HFF-Myc (cell line): Measurements from ENCODE around the gene PNPT1.
A peak's percentile ranks its signal among the peaks of the same experiment; 100 is the strongest.

ENCODE experiments used
- DNase-seq: peaks from one replicate; pipeline ENCODE4 v3.0.0-alpha.2; 2011; ENCODE audit warnings: low read depth; ENCODE audit errors: extremely low read depth
- H3K4me3 ChIP-seq: replicated peaks from 2 replicates; pipeline ENCODE4 v1.5.1; 2011; ENCODE audit warnings: low read depth, mild to moderate bottlenecking, control low read depth, low read length
- TF ChIP-seq, protein P1 (sequence below): IDR thresholded peaks from 2 replicates; pipeline ENCODE4 v1.5.1; 2012; ENCODE audit warnings: mild to moderate bottlenecking, low read depth, low read length, control low read depth; ENCODE audit errors: missing control alignments

PNPT1 gene

DNA sequence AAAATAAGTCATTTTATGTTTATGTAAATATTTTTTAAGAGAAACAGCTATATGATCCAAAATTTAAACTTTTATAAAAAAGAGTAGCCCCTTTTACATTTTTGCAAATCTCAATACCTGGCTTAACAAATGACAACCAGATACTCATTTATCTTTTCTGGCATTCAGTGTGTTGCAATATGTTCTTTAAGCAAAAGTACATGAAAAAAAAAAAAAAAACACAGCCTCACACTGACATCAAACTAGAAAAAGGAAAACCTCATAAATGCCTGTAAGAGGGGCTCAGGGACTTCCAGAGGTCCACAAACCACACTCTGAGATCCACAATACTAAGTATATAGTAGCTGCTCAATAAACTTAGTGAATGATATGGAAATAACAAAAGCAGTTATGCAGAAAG is 98.1 kb downstream of the PNPT1 start:
- no peak overlapping the region for H3K4me3 ChIP-seq
- DNase-seq = no peak
- TF ChIP-seq, protein P1, sequence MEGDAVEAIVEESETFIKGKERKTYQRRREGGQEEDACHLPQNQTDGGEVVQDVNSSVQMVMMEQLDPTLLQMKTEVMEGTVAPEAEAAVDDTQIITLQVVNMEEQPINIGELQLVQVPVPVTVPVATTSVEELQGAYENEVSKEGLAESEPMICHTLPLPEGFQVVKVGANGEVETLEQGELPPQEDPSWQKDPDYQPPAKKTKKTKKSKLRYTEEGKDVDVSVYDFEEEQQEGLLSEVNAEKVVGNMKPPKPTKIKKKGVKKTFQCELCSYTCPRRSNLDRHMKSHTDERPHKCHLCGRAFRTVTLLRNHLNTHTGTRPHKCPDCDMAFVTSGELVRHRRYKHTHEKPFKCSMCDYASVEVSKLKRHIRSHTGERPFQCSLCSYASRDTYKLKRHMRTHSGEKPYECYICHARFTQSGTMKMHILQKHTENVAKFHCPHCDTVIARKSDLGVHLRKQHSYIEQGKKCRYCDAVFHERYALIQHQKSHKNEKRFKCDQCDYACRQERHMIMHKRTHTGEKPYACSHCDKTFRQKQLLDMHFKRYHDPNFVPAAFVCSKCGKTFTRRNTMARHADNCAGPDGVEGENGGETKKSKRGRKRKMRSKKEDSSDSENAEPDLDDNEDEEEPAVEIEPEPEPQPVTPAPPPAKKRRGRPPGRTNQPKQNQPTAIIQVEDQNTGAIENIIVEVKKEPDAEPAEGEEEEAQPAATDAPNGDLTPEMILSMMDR = no peak

DNA sequence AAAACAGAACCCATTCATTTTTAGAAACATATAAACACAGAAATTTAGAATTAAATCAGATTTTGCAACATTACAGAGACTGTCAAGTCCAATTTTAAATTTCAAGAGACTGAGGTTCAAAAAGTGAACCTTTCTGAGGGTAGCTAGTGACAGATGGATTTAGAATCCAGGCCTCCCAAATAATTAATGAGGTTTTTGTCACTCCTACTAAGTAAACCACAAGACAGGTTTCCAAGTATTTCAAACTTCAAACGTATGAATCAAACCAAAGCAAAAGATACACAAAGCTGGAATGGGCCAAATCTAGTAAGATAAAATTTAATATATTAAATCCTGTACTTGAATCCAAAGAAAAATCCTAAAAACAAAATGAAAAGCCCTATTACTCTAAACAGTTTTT is 101.5 kb downstream of the PNPT1 start:
- TF ChIP-seq, protein P1 = no peak
- DNase-seq = no peak
- H3K4me3 ChIP-seq = no peak overlapping the region

DNA sequence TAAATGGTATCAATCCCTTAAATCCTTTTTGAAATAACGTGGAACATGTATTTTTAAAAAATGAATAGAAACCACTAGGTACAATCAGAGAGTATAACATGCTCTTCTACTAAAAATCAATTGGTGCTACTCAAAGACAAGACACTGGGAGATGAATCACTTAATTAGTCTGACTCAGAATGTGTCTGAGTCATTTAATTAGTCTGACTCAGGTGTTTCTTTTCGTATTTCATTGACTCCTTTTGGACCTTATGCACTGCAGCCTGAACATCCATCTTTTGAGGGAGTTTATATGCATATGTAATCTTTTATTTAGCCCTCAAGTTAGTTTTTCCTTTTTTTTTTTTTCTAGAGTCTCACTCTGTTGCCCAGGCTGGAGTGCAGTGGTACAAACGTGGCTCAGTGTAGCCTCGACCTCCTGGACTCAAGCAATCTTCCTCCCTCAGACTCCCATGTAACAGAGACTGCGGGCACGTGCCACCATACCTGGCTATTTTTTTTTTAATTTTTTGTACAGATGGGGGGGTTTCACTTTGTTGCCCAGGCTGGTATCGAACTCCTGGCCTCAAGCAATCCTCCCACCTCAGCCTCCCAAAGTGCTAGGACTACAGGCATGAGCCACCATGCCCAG is 102.7 kb downstream of the PNPT1 start:
- no peak overlapping the region for H3K4me3 ChIP-seq
- DNase-seq = peak; percentile 26
- TF ChIP-seq, protein P1 = no peak

DNA sequence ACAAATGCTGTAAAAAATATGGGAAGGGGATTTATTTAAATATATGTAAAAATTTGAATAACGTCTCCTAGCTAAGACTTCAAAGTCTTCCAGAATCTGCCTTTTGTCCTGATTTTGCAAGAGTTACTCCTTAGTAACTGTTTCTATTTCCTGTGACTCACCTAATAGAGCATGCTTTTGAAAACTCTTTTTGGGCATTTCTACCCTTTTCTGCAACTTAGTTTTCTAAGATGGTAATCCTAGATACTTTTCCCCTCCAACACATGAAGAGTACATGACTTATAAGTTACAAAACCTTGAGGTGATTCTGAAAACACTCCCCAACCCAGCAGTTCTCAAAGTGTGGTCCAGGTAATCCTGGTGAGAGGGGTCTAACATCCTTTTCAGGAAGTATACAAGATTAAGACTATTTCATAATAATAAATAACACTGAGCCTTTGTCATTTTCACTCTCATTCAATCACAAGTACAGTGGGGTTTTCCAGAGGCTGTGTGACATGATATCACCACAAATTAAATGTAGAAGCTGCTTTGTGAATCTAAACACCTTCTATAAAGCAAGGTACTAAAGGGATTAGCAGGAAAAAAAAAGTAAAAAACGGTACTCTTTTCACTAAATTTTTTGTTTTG is 108.1 kb downstream of the PNPT1 start:
- TF ChIP-seq, protein P1 = no peak
- H3K4me3 ChIP-seq = no peak overlapping the region
- DNase-seq = peak; percentile 22
